Measurements from ENCODE around the gene TMEM151B. TPM values are rescaled to one million over a fixed set of nuclear protein-coding genes. Genes with fewer than 3 reads are reported as not detected.

TMEM151B gene
- total RNA-seq, 4 donors from 2014 or later, result 0.27 to 0.57 TPM; not detected in 2

GRCh38 chr6:44275271-44275748 is 5.1 kb downstream of the TMEM151B start:
- Histone ChIP-seq H3K27ac (no peak overlapping the region), H3K9me3 (no peaks in the 10 kb centered on the region), H3K4me1 (peaks cover 0 to 14% (median 3%) of the 10 kb centered on the region in 4 donors), H3K36me3 (no peaks in the 10 kb centered on the region), H3K4me3 (no peak overlapping the region), H3K27me3 (peaks cover 0 to 24% of the 10 kb centered on the region in 2 donors)
- peak in 1 of 3 donors; percentile 32 for DNase-seq
- TF ChIP-seq CTCF (IDR thresholded peaks at IDR 0.05) (no peak), POLR2A (IDR thresholded peaks at IDR 0.05) (no peak)

- Histone ChIP-seq H3K4me3 (peak overlapping the region; percentile 5 to 41 (median 34)), H3K27me3 (peaks cover 0 to 20% of the 10 kb centered on the region in 2 donors), H3K27ac (no peak overlapping the region), H3K4me1 (peaks cover 0 to 12% (median 3%) of the 10 kb centered on the region in 4 donors), H3K9me3 (no peaks in the 10 kb centered on the region), H3K36me3 (no peaks in the 10 kb centered on the region)
- DNase-seq, result no peak
- TF ChIP-seq POLR2A (IDR thresholded peaks at IDR 0.05) (no peak), CTCF (IDR thresholded peaks at IDR 0.05) (no peak)
Observed at GRCh38 chr6:44275749-44276648, 5.7 kb downstream of the TMEM151B start.

GRCh38 chr6:44276667-44277640 is 6.7 kb downstream of the TMEM151B start:
- TF ChIP-seq CTCF (IDR thresholded peaks at IDR 0.05) (no peak), POLR2A (IDR thresholded peaks at IDR 0.05) (no peak)
- Histone ChIP-seq H3K9me3 (no peaks in the 10 kb centered on the region), H3K4me3 (no peak overlapping the region), H3K27me3 (peaks cover 0 to 13% of the 10 kb centered on the region in 2 donors), H3K36me3 (no peaks in the 10 kb centered on the region), H3K27ac (no peak overlapping the region), H3K4me1 (peaks cover 0 to 12% (median 3%) of the 10 kb centered on the region in 4 donors)
- no peak for DNase-seq

GRCh38 chr6:44277763-44278162 is 7.5 kb downstream of the TMEM151B start:
- no peak overlapping the region for H3K27ac ChIP-seq
- H3K4me1 ChIP-seq, result peaks cover 0 to 12% (median 3%) of the 10 kb centered on the region in 4 donors
- H3K4me3 ChIP-seq, result no peak overlapping the region
- no peaks in the 10 kb centered on the region for H3K36me3 ChIP-seq
- no peak for DNase-seq
- no peaks in the 10 kb centered on the region for H3K9me3 ChIP-seq
- no peak for TF ChIP-seq CTCF (IDR thresholded peaks at IDR 0.05)
- no peak for TF ChIP-seq POLR2A (IDR thresholded peaks at IDR 0.05)
- H3K27me3 ChIP-seq, result peaks cover 0 to 13% of the 10 kb centered on the region in 2 donors

- Histone ChIP-seq H3K4me1 (peaks cover 0 to 12% (median 3%) of the 10 kb centered on the region in 4 donors), H3K4me3 (no peak overlapping the region), H3K9me3 (no peaks in the 10 kb centered on the region), H3K27me3 (peaks cover 0 to 13% of the 10 kb centered on the region in 2 donors), H3K36me3 (no peaks in the 10 kb centered on the region), H3K27ac (no peak overlapping the region)
- no peak for DNase-seq
- TF ChIP-seq POLR2A (IDR thresholded peaks at IDR 0.05), result no peak
- TF ChIP-seq CTCF (IDR thresholded peaks at IDR 0.05), result no peak
Observed at GRCh38 chr6:44278315-44278714, 8.1 kb downstream of the TMEM151B start.
